ENCODE data around the gene RBFOX2.

Gene RBFOX2

GRCh38 chr22:36012332-36012731 is 16.3 kb downstream of the RBFOX2 start:
- no peak overlapping the region for H3K27ac ChIP-seq
- peaks cover 0 to 55% (median 16%) of the 10 kb centered on the region in 4 donors for H3K4me1 ChIP-seq
- H3K36me3 ChIP-seq, result no peaks in the 10 kb centered on the region
- intact Hi-C loops (cut with DNase I; ENCODE audit: low total_unique reads), result no loop called here
- H3K4me3 ChIP-seq, result no peak overlapping the region
- no peaks in the 10 kb centered on the region for H3K27me3 ChIP-seq
- no peak for DNase-seq
- no peaks in the 10 kb centered on the region for H3K9me3 ChIP-seq
- TF ChIP-seq CTCF (IDR thresholded peaks at IDR 0.05), result no peak

- no peak overlapping the region for H3K27ac ChIP-seq
- peaks cover 0 to 51% (median 9%) of the 10 kb centered on the region in 4 donors for H3K4me1 ChIP-seq
Measured at GRCh38 chr22:36010882-36011281, 17.7 kb downstream of the RBFOX2 start.

DNA sequence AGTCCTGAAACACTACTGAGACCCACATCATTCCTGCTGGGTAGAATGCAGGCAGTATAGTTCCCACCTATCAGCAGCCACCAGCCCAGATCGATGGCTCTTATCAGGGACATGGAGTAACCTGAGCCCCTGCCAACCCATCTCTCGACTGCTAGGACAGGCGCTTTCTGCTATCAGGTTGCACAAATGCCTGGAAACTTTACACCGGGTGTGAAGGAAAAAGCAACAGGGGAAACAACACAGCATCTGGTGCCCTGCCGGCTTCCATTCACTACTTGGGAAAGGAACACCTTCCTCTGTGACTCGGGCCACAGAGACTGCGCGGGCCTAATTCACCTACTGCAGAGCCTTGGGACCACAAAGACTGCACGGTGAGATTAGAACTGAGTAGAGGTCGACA is 18.5 kb downstream of the RBFOX2 start:
- Histone ChIP-seq H3K4me3 (no peak overlapping the region), H3K36me3 (no peaks in the 10 kb centered on the region), H3K9me3 (no peaks in the 10 kb centered on the region), H3K4me1 (peaks cover 0 to 51% (median 7%) of the 10 kb centered on the region in 4 donors), H3K27me3 (no peaks in the 10 kb centered on the region), H3K27ac (no peak overlapping the region)
- TF ChIP-seq CTCF (IDR thresholded peaks at IDR 0.05), result no peak
- DNase-seq, result no peak
- intact Hi-C loops (cut with DNase I; ENCODE audit: low total_unique reads), result no loop called here

More at GRCh38 chr22:36010882-36011281, 17.7 kb downstream of the RBFOX2 start:
- H3K9me3 ChIP-seq, result no peaks in the 10 kb centered on the region
- TF ChIP-seq CTCF (IDR thresholded peaks at IDR 0.05), result no peak
- no peak for DNase-seq
- no peaks in the 10 kb centered on the region for H3K27me3 ChIP-seq
- intact Hi-C loops (cut with DNase I; ENCODE audit: low total_unique reads), result no loop called here
- no peaks in the 10 kb centered on the region for H3K36me3 ChIP-seq
- no peak overlapping the region for H3K4me3 ChIP-seq

GRCh38 chr22:36009085-36009484 is 19.5 kb downstream of the RBFOX2 start:
- no peak for TF ChIP-seq CTCF (IDR thresholded peaks at IDR 0.05)
- H3K4me1 ChIP-seq, result peaks cover 0 to 41% (median 5%) of the 10 kb centered on the region in 4 donors
- no peak overlapping the region for H3K4me3 ChIP-seq
- H3K36me3 ChIP-seq, result no peaks in the 10 kb centered on the region
- no peak for DNase-seq
- no peaks in the 10 kb centered on the region for H3K9me3 ChIP-seq
- intact Hi-C loops (cut with DNase I; ENCODE audit: low total_unique reads), result no loop called here
- no peaks in the 10 kb centered on the region for H3K27me3 ChIP-seq
- no peak overlapping the region for H3K27ac ChIP-seq

- H3K9me3 ChIP-seq, result no peaks in the 10 kb centered on the region
- no peaks in the 10 kb centered on the region for H3K36me3 ChIP-seq
- H3K4me3 ChIP-seq, result no peak overlapping the region
- intact Hi-C loops (cut with DNase I; ENCODE audit: low total_unique reads), result no loop called here
- no peak overlapping the region for H3K27ac ChIP-seq
- no peaks in the 10 kb centered on the region for H3K27me3 ChIP-seq
- peaks cover 0 to 39% (median 5%) of the 10 kb centered on the region in 4 donors for H3K4me1 ChIP-seq
- no peak for DNase-seq
- no peak for TF ChIP-seq CTCF (IDR thresholded peaks at IDR 0.05)
Measured at GRCh38 chr22:36008565-36008964, 20.1 kb downstream of the RBFOX2 start.

- no peaks in the 10 kb centered on the region for H3K36me3 ChIP-seq
- H3K4me1 ChIP-seq, result peaks cover 0 to 39% (median 5%) of the 10 kb centered on the region in 4 donors
- no peak for TF ChIP-seq CTCF (IDR thresholded peaks at IDR 0.05)
- no peak overlapping the region for H3K4me3 ChIP-seq
- H3K27ac ChIP-seq, result no peak overlapping the region
- intact Hi-C loops (cut with DNase I; ENCODE audit: low total_unique reads), result no loop called here
- no peaks in the 10 kb centered on the region for H3K9me3 ChIP-seq
- no peak for DNase-seq
- no peaks in the 10 kb centered on the region for H3K27me3 ChIP-seq
Measured at GRCh38 chr22:36008131-36008530, 20.5 kb downstream of the RBFOX2 start.
